Activated CD8-positive, alpha-beta memory T cell treated with anti-CD3 and anti-CD28 coated beads for 4 hours (primary cell): ENCODE results near the gene NOL7.

Experiments used
- DNase-seq, 2 donors: peaks; one replicate each; pipeline ENCODE4 v3.0.0-alpha.2; 2020; ENCODE audit warnings: low read depth in 2 of 2

Gene NOL7

GRCh38 chr6:13653296-13653695 lies 38.2 kb downstream of the NOL7 start:
- no peak for DNase-seq

GRCh38 chr6:13654496-13654895 lies 39.4 kb downstream of the NOL7 start:
- DNase-seq: no peak

- no peak for DNase-seq
These were observed 40.6 kb downstream of the NOL7 start for GRCh38 chr6:13655700-13656099.

- no peak for DNase-seq
These were observed 45.1 kb downstream of the NOL7 start for GRCh38 chr6:13660273-13660672.

- DNase-seq: no peak
These were observed 45.8 kb downstream of the NOL7 start for GRCh38 chr6:13660893-13661292.

GRCh38 chr6:13661647-13662046 lies 46.5 kb downstream of the NOL7 start:
- no peak for DNase-seq

GRCh38 chr6:13662651-13663334 lies 47.7 kb downstream of the NOL7 start:
- DNase-seq: no peak

- no peak for DNase-seq
These were observed 48.9 kb downstream of the NOL7 start for GRCh38 chr6:13663986-13664385.

GRCh38 chr6:13664703-13665352 lies 49.7 kb downstream of the NOL7 start:
- no peak for DNase-seq

GRCh38 chr6:13666194-13667105 lies 51.3 kb downstream of the NOL7 start:
- DNase-seq: no peak

GRCh38 chr6:13667655-13668054 lies 52.5 kb downstream of the NOL7 start:
- DNase-seq: no peak

- DNase-seq: no peak
These were observed 53.3 kb downstream of the NOL7 start for GRCh38 chr6:13668291-13668928.

GRCh38 chr6:13669476-13669875 lies 54.3 kb downstream of the NOL7 start:
- no peak for DNase-seq
